ENCODE data around the gene LRRC14B. TPM values are rescaled to one million over a fixed set of nuclear protein-coding genes. Genes with fewer than 3 reads are reported as not detected.

LRRC14B gene
- total RNA-seq, 1 donor from 2014 or later = not detected

DNA sequence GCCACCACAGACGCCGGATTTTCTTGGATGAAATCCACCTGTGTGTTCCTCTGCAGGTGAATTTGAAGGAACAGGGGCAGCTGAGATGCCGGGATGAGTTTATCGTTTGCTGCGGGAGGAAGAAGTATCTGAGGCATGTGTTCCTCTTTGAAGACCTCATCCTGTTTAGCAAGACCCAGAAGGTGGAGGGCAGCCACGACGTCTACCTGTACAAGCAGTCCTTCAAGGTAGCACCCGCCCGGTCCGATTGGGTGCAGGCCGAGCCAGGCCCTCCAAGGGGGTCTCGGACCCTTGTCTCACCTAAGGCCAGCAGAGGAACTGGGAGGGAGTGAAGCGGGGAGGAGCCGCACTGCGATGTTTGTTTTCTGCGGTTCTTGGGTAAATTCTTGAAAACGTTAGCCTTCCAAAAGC is 18.4 kb upstream of the LRRC14B start:
- no peak overlapping the region for H3K27ac ChIP-seq
- TF ChIP-seq, protein P1, sequence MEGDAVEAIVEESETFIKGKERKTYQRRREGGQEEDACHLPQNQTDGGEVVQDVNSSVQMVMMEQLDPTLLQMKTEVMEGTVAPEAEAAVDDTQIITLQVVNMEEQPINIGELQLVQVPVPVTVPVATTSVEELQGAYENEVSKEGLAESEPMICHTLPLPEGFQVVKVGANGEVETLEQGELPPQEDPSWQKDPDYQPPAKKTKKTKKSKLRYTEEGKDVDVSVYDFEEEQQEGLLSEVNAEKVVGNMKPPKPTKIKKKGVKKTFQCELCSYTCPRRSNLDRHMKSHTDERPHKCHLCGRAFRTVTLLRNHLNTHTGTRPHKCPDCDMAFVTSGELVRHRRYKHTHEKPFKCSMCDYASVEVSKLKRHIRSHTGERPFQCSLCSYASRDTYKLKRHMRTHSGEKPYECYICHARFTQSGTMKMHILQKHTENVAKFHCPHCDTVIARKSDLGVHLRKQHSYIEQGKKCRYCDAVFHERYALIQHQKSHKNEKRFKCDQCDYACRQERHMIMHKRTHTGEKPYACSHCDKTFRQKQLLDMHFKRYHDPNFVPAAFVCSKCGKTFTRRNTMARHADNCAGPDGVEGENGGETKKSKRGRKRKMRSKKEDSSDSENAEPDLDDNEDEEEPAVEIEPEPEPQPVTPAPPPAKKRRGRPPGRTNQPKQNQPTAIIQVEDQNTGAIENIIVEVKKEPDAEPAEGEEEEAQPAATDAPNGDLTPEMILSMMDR (IDR thresholded peaks at IDR 0.05) = no peak
- DNase-seq (no peak), ATAC-seq (no peak)
- no peak overlapping the region for H3K4me3 ChIP-seq
- peaks cover 14% of the 10 kb centered on the region for H3K4me1 ChIP-seq
- no peaks in the 10 kb centered on the region for H3K27me3 ChIP-seq (ENCODE audit: low read depth)
- H3K9me3 ChIP-seq = no peaks in the 10 kb centered on the region
- no peaks in the 10 kb centered on the region for H3K36me3 ChIP-seq
- intact Hi-C loops (cut with DNase I) = no loop called here

DNA sequence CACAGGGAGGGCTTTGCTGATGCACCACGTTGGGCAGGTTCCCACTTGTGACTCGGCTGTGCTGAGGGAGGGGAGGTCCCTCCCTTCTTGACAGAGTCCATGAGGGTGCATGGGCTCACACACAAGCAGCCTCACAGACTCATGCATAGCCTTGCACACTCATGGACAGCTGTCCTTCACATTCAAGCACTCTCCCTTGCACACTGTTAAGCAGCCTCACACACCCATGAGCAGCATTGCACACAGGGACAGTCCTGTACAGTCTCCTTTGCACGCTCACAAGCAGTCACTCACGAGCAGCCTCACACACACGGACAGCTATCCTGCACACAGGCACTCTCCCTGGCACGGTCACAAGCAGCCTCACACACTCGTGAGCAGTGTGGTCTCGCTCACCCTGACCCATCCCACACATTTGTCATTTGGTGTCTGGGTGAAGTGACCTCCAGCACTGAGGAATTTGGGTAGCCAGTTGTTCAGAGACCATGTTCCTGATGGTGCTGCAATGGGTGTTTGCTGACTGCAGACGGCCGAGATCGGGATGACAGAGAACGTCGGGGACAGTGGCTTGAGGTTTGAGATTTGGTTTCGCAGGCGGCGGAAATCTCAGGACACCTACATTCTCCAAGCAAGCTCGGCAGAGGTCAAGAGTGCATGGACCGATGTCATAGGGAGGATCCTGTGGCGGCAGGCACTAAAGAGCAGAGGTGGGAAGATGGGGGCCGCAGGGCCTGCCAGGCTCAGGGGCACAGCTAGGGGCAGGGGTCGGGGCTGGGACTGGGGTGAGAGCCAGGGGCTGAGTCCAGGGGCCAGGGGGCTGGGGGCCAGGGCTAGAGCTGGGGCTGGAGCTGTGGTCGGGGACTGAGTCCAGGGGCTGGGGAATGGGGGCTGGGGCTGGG is 17.7 kb upstream of the LRRC14B start:
- Histone ChIP-seq H3K27me3 (ENCODE audit: low read depth) (no peaks in the 10 kb centered on the region), H3K9me3 (no peaks in the 10 kb centered on the region), H3K4me1 (peaks cover 14% of the 10 kb centered on the region), H3K36me3 (no peaks in the 10 kb centered on the region), H3K4me3 (no peak overlapping the region), H3K27ac (no peak overlapping the region)
- DNase-seq (peak; percentile 18), ATAC-seq (no peak)
- intact Hi-C loops (cut with DNase I) = no loop called here
- TF ChIP-seq, protein P1 (IDR thresholded peaks at IDR 0.05) = no peak

DNA sequence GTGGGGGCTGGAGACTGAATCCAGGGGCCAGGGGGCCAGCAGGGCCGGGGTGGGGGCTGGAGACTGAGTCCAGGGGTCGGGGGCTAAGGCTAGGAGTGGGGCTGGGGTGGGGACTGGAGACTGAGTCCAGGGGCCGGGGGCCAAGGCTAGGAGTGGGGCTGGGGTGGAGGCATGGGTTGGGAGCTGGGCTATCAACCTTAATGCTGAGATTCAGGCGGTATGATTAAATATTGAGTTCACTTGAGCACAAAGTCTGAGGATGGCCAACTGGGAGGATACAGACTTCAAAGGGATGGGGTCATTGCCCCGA is 17.0 kb upstream of the LRRC14B start:
- H3K9me3 ChIP-seq = no peaks in the 10 kb centered on the region
- TF ChIP-seq, protein P1 (IDR thresholded peaks at IDR 0.05) = no peak
- DNase-seq = no peak
- H3K4me3 ChIP-seq = no peak overlapping the region
- no peaks in the 10 kb centered on the region for H3K36me3 ChIP-seq
- peaks cover 9% of the 10 kb centered on the region for H3K4me1 ChIP-seq
- ATAC-seq = no peak
- intact Hi-C loops (cut with DNase I) = no loop called here
- no peak overlapping the region for H3K27ac ChIP-seq
- H3K27me3 ChIP-seq (ENCODE audit: low read depth) = no peaks in the 10 kb centered on the region

DNA sequence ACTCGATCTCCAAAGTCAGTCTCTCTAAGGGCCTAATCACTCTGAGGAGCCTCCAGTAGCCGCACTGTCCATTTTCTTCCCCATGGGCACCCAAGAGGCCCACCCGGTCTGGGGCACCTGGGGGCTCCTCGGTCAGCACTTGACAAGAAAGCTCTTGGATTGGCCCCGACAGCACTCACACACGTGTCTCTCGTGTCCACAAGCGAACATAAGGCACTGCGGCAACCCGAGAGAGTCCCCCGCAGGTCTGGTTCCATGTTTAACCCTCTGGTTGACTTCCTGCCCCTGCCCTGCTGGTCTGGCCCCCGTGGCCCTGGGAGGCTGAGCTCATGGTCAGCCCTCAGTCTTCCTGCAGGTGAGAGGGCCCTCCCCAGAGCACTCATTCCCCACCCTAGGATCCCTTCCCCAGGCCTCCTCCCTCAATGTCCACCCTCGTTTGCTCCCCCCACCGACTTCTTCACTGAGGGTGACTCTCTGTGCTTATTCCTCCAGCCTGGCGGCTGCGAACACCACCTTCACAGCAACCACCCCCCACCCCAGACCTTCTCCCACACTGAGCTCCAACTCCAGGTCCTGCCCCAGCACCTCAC is 16.3 kb upstream of the LRRC14B start:
- intact Hi-C loops (cut with DNase I) = no loop called here
- TF ChIP-seq, protein P1 (IDR thresholded peaks at IDR 0.05) = no peak
- Histone ChIP-seq H3K4me3 (no peak overlapping the region), H3K27ac (no peak overlapping the region), H3K9me3 (no peaks in the 10 kb centered on the region), H3K4me1 (peaks cover 2% of the 10 kb centered on the region), H3K36me3 (no peaks in the 10 kb centered on the region), H3K27me3 (ENCODE audit: low read depth) (no peaks in the 10 kb centered on the region)
- ATAC-seq (no peak), DNase-seq (no peak)

DNA sequence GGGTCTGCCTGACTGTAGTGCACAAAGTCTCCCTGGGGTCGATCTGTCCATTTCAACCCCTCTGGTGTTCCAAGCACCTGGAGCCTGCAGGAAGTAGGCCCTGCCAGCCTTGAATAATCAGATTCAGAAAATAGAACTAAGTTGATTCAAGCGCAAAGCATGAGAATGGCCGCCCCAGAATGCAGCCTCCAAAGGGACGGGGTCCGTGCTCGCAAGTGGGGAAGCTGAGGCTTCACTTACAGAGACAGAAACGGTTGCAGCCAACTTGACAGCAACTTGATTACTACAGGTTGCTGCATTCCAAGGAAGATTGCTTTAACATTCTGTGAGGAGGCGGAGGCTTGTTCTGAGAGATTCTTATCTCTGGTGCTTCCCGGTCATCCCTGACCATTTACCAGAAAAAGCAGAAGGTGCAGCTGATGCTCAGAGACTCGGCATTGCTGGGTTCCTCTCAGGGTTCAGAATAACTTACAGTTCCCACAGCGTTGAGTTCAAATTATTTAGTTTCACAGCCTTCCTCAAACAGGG is 14.9 kb upstream of the LRRC14B start:
- Histone ChIP-seq H3K27me3 (ENCODE audit: low read depth) (no peaks in the 10 kb centered on the region), H3K36me3 (no peaks in the 10 kb centered on the region), H3K27ac (no peak overlapping the region), H3K4me3 (no peak overlapping the region), H3K9me3 (no peaks in the 10 kb centered on the region), H3K4me1 (no peaks in the 10 kb centered on the region)
- TF ChIP-seq, protein P1 (IDR thresholded peaks at IDR 0.05) = no peak
- no peak for ATAC-seq
- intact Hi-C loops (cut with DNase I) = no loop called here
- no peak for DNase-seq
